DND-41 (cell line): ENCODE data around the gene LRP1.

Source experiments
- CTCF ChIP-seq: IDR thresholded peaks from 2 replicates; pipeline ENCODE4 v1.5.1; 2012; ENCODE audit warnings: borderline replicate concordance, low read length, moderate library complexity, mild to moderate bottlenecking; ENCODE audit not compliant: poor library complexity, severe bottlenecking; ENCODE audit errors: extremely low read depth
- EZH2 ChIP-seq: IDR thresholded peaks from 3 replicates; pipeline ENCODE4 v1.6.1; 2012; ENCODE audit warnings: borderline replicate concordance, low read depth, mild to moderate bottlenecking, moderate library complexity, low read length, inconsistent platforms; ENCODE audit not compliant: severe bottlenecking

- TF ChIP-seq CTCF = no peak
- no peak for TF ChIP-seq EZH2
Observed at GRCh38 chr12:57211791-57212700, 83.8 kb downstream of the LRP1 start.
